NK-92 treated with Interleukin-12 subunit alpha and Interleukin-12 subunit beta, amount 100 ng/mL, for 24 hours (cell line): ENCODE results near the gene LMX1A.

Experiments
- DNase-seq: peaks from one replicate; lab custom pipeline; 2025; lab: John Stamatoyannopoulos, UW

The LMX1A gene

DNA sequence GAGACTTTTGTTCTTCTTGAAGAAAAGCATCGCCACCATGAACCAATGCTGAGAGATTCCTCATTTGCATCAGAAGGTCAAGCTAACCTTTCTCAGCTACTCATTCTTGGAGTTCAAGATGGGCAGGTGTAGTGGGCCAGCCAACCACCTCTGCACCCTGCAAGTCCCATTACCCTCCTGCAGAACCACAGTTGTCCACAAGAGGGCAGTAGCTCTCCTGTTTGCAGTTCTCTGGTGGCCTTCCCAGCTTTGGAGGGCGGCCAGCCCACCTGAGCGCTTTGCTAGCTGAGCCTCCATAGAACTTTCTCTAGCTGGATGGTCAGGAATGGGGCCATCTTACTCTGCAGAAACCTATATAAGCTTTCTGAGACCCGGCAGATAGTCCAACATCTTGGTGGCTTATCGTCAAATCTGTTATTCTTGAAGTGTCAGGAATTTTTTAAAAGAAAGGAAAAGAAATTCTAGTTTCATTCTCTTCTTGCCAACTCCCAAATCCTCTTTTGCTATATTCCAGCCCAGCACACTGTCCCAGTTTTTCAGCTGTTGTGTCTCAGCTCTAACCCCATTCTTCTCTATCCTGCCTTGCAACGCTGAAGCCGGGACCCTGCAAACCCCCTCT is 11.0 kb upstream of the LMX1A start:
- peak; percentile 46 for DNase-seq

DNA sequence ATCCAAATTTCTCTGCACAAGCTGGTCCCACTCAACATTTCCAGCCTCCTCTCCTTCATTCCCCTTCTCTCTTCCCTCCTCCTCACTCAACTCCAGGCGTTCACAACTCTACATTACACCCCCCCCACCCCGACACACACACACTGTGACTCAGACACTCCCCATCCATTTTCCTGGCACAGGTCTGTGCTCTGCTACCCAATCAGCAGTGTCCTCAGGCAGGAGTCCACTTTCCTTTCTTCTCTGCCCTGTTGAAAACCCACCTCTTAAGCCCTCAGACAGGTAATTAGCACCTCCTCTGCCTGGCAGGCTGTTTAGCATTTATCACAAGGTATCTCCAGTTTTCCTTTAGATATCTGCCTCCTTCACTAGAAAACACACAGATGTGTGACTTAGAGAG is 8.8 kb upstream of the LMX1A start:
- DNase-seq = no peak

DNA sequence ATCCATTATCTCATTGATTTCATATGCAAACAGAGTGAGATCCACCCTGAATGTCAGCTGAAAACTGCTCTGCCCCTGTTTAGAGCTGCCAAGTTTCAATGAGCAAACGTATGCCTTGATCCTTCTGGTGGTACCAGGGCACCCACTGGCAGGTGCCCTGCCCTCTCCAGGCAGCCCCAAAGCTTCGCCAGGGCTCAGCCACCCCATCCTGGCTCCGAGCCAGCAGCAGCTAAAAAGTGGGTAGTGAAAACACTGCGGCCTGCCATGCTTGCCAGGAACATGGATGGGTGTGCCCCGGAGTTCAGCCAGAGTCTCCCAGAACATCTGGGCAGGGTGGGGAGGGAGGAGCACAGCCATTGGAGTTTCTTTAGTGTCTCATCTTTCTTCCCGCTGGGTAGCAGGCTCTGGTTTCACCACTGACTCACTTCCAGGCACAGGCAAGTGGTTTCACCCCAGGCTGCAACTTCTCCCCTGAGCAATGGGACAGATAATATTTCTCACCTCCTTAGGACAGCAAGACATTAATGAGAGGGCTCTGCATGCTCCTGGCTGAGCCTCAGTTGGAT is 8.1 kb upstream of the LMX1A start:
- DNase-seq = no peak

DNA sequence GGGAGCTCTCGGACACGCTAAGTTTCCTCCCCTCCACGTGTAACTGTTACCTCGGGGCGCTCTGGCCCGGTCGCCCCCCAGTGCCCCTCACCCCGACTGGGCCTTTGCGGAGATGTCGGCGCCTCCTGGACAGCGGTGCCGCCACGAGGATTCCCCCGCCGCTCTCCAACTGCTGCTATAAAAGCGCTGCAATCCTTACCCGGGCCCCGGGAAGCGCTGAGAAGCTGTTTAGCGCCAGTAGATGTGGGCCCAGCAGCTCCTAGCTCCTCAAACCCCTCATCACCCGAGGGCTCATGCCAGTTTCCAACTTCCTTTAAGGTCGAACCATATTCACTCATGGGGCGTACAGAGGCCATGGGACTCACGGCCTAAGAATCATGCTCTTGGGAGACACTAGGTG is 361 bp upstream of the LMX1A start:
- no peak for DNase-seq

DNA sequence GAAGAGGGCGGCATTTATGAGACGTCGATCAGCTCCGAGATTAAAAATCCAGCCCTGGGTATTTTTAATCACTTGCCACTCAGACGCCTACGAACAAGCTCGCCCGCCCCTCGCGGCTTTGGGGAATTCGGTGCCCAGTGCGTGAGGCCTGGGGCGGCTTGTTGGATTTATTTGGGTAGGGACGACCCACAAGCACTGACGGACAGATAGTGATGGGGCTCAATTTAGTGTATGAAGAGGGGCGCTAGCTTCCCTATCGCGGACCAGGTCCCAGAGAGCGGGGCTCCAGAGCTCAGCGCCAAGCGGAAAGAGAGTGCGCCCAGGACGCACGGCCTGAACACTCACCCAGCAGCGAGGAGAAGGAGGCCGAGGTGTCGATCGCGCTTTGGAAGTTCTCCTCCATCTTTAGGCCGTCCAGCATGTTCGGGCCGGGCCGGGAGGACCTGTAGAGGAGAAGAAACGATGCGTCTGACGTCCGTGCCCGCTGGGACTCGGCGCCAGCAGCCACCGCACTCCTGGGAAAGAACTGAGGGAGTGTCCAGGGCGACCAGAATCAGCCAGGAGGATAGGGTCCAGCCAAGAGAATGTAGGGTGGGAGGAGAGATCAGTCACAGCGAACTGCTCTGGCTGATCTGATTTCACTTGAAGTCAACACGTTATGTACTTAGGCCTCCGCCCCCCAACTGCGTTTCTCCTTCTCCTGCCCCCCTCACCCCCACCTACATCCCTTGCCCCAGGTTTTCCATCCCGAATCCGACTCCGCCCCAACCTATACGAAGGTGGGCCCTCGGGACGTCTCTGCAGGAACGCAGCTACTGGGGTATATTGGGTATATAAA is 1.2 kb downstream of the LMX1A start:
- DNase-seq = no peak

DNA sequence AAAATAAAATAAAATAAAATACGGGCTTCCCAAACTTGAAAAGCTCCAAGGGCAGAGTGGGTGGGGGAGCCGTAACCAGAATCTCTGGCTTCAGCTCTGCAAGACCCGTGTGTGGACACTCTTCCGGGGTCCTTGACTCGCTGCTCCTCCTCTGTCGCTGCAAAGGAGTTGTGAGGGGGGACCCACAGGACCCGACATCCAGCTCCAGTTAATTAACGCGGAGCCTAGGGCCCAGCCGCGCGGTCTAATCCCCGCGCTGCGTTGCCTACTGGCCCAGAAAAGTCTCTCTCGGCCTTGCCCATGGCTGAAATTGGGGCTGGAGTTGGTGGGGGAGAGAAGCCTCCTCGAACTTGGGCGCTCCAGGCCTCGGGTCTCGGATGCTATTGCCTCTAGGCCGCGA is 1.8 kb downstream of the LMX1A start:
- DNase-seq = no peak

DNA sequence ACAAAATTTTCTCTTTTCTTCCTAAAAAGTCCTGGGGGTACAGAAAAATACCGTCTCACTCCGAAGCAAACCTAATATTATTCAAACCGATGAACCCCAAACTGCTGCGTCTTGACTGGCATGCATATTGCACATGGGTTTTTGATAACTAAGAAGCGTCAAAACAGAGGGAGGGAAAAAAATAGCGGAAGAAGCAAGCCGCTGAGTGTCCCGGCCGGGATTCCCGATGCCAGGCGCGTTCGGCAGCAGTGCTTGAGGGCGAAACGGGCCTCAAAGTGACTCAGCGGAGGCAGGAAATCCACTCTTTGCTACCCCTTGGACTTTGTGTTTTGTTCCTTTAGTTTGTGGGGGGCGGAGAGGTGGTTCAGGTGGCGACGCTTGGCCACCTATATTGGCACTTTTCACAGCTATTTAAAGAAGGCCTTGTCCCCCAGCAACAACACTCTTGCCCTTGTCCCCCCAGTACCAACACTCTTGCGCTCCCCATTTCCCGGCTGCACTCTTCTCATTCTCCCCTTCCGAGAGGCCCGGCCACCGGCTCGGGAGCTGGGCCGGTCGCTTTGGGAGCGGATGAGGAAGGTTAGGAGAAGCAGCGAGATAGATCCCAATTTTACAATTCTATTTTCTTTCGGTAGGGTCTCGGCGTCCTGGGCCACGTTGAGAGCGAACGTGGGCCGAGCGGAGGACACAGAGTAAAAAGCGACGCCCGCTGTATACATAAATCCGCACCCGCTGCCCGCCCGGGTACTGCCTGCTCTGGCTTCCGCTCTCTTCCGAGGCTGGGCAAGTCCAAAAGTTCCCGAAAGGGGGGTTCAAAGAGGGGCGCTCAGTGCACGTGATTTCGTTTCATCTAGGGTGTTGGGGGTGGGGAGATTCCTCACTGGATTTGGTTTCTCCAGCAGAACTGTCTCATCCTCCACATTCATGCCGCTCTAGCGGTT is 2.5 kb downstream of the LMX1A start:
- DNase-seq = no peak

DNA sequence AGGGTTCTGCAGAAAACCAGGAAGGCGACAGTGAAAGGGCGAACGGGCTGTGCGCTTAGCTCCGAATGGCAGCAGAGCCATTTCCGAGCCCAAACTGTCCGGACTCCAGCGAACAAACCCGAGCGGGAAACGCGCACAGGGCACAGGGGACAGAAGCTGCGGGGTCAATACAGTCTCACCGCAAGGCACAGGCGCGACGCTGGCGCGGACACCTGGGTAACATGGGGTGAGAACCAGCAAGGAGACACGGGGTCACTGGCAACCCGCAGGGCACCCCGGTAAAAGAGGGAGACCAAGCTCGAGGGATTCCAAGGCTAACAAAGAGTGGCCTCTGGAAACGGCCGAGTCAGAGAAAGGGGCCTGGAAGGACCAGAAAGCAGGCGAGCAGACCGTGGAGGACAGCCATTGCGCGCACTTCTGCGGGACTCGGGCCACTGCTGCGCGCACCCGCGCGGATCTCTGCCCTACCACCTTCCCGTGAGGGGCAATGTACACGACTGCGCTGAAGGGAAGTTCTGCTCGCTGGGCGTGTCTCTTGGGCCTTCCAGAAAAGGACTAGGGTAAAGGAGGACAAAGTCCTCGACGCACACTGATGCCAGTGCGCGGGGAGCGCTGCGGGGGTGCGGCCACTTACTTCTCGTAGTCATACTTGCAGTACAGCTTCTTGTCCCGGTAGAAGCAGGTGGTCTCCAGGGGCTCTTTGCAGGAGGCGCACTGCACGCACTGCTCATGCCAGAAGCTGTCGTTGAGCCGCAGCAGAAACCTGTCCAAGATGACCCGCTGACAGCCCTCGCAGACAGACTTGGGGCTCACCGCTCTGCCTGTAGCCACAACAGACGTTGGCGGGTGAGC is 3.8 kb downstream of the LMX1A start:
- DNase-seq = no peak

DNA sequence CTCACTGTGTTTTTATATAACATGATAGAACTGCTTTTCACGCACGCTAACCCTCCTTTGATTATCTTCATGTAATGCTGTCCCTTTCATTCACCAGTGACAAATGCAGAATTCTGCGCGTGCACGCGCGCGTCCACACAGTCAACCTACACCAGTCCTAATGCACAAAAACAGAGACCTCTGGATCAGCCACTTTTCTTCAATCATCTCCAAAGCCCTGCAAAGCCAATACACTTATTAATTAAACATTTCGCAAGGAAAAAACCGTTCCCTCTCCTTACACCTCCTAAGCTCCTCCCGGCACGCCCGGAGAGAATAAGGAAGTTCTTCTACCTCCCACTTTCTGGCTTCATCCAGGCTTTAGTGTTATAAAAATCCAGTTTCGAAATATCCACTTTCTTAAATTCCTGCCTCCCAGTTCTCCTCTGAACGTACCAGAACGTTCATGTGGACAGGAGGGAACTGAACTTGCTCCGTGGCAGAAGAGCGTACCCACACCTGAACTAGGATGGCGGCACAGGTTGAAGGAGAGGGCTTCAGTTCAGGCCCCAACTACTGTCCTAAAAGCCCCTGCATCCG is 4.6 kb downstream of the LMX1A start:
- DNase-seq = no peak

DNA sequence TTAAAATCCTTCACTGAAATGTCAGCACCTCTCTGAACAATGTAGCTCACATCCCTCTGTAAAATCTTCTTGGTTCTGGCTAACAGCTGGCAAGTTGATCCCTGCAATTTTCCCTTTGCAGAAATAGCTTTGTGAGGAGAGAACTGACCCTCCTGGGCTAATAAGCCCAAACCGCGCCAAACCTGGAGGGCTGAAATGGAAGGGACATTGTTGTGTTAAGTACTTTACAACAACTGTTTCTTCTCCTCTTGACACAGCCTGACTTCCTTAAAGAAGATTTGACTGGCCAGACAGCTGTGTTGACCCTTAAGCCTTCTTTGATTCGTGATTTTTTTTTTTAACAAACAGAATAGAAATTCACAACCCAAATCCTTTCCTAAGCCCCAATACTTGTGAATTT is 5.7 kb downstream of the LMX1A start:
- DNase-seq = no peak

DNA sequence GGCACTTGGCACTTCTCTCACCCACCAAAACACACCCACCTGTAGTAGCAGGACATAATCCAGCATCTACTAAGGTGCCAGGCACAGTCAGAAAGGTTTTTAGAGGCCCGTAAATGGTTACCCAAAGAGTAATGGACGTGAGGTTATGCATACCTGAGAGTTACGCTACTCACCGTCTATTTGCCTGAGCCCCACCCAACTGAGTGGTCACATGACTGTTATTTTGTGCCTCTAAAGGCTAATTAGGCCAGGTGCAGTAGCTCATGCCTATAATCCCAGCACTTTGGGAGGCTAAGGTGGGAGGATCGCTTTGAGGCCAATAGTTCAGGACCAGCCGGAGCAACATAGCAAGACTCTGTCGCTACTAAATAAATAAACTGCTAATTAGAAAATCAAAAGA is 11.0 kb downstream of the LMX1A start:
- no peak for DNase-seq

DNA sequence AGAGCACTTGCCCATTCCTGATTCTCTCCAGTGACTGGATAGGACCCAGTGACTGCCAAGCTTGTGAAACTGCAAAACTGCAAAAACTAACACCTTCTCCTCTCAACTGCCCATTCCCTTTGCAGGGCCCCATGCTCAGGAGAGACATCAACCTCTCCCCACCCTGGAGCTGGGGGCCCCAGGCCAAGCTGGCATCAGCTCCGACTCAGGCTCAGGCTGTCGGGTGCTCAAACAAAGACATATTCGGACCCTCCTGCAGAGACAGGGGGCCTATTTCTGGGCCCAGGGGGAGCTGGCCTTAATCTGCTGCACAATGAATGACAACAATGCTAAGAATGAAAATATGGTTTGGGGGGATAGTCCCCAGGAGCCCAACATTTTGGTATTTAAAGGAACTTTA is 11.8 kb downstream of the LMX1A start:
- no peak for DNase-seq

DNA sequence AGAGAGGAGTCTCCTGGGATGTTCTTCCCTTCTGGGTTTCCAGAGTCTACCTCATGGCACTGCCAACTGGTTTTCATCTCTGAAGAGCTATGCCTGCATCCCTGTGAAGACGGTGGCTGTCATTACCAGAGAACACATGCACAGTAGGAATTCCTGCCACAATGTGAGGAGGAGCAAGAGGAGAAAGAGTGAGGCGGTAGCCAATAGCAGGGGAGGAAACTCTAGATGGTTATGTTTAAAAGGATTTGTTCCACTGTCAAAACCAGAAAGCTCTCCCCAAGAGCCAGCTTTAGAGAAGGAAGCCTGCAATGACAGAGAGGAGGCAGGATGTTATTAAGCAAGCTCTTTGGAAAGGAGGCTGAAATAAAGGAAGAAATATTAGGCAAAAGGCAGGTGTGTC is 12.3 kb downstream of the LMX1A start:
- DNase-seq = no peak

DNA sequence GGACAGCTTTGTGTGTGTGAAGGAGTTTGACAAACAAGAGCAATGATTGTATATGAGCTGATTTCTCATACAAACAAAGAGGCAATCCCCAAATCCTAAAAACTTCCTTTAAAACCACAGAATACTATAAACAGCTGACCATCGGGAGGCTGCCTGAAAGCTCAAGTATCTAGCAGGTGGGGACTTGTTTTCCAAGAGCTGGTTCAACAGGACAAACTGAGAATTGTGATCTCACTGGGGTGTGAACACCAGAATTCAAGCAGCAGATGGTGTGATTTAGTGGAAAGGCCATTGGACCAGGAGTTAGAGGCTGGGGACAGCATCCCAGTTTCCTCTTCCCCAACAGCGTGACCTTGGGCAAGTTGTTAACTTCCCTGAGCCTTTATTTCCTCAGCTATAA is 13.9 kb downstream of the LMX1A start:
- DNase-seq = no peak

DNA sequence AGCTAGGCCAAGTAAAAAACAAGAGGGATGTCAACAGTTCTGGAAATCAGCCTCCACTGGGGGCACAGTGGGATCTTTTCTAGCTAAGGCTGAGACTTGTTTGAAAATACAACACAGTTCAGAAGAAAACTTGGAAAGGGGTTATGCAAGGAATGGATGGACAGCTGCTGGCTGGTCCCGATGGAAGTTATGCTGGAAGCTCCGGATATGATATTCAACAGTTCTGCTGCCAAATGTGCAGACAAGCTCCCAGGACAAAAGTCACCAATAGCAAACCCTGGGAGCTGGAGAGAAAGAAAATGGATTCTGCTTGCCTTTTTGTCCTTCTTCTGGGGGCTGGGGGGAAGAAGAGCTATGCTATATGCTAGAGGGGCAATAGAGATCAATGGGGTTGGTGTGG is 14.3 kb downstream of the LMX1A start:
- no peak for DNase-seq

DNA sequence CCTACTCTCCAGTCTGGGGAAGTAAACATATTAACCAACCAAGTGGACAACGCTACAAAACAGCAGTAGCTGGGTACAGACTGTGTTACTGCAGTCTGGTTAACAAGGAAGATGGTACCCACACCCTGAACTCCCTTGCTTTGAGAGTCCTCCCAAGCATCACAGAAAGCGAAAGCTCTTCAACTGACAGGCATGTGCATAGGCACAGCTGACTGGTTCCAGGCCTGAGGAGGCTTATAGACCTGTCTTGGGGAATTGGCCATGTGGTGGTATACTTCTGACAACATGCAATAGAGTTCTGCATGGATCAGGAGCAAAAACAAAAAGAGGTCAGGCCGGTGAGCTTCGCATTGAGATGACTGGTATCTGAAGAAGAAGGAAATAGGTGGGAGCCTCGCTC is 17.4 kb downstream of the LMX1A start:
- DNase-seq = no peak

DNA sequence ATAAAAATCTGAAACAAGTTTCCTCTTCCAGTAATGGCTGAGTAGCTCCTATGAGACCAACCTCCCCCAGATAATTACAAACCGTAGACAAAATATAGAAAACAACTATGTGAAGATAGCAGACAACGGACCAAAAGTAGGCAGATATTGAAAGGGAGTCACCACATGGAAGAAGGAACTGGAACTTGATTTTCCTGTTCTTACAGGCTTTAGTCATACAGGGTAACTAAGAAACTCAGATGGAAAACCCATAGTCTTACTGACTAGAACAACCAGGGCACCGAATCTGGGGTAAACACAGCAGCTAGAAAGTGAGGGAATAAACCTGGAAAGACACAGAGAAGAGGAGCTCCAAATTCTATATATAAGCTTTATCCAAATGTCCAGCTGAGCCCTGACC is 26.0 kb downstream of the LMX1A start:
- DNase-seq = no peak

DNA sequence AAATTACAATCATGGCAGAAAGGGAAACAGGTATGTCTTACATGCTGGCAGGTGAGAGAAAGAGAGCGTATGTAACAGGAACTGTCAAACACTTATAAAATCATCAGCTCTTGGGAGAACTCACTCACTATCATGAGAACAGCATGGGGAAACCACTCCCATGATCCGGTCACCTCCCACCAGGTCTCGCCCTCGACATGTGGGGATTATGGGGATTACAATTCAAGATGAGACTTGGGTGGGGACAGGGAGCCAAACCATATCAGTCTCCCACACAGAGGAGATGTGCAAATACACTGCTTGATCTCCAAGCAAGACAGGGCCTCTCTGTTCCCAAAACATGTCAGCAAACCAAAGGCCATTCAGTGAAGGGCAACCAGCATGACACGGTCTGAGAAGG is 27.4 kb downstream of the LMX1A start:
- no peak for DNase-seq

DNA sequence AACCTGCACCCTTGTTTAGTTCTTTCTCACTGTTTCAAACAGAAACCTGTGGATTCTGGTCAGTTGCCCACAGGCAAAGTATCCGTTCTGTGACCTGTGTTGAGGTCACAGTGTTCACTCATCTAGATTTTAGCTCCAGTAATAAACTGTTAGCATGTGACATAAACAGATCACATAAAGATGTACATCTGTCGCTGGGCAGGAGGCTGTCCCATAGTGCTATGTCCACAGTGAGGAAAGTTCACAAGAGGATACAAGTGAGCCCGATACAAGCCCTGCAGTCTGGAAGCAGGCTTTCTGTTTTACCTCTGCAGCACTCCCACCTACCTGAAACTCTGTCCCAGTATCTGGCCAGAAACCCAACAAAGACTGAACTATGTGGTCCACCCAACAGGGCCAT is 28.4 kb downstream of the LMX1A start:
- DNase-seq = no peak

DNA sequence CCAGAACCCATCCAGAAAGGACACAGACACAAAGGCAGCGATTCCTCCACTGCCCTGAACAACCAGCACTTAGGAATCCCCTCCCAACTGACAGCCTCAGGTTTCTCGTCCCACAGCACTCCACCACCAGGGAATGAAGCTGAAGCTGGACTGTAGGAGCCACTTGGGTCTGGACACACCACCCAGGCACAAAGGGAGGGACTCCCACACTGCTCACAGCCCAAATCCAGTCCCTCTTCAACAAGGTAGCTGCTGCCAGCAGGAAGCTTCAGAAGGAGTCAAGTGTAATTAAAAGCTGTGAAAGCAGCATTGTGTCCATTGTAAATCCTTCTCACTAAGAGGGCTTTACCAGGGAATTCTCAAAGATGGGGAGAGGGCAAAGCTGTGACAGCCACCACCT is 29.0 kb downstream of the LMX1A start:
- DNase-seq = no peak
